Endothelial cell of umbilical vein (primary cell): ENCODE data around the gene PDLIM1.

Source experiments
- EZH2 ChIP-seq: IDR thresholded peaks from 2 replicates; pipeline ENCODE4 v1.6.1; 2012; ENCODE audit warnings: borderline replicate concordance, low read depth, mild to moderate bottlenecking, moderate library complexity, low read length, inconsistent platforms; ENCODE audit not compliant: severe bottlenecking
- FOS ChIP-seq: IDR thresholded peaks from 2 replicates; pipeline ENCODE4 v1.6.1; 2011; ENCODE audit warnings: mild to moderate bottlenecking, low read length, moderate library complexity, borderline replicate concordance; ENCODE audit not compliant: insufficient read depth
- GATA2 ChIP-seq: IDR thresholded peaks from 2 replicates; pipeline ENCODE4 v1.7.0; 2011; ENCODE audit warnings: low read depth, mild to moderate bottlenecking, moderate library complexity, mixed read lengths, low read length; ENCODE audit not compliant: insufficient read length, insufficient read depth
- JUN ChIP-seq: IDR thresholded peaks from 2 replicates; pipeline ENCODE4 v1.6.1; 2011; ENCODE audit warnings: borderline replicate concordance, low read depth; ENCODE audit not compliant: insufficient read length, insufficient read depth
- MYC ChIP-seq: IDR thresholded peaks from one replicate; pipeline ENCODE4 v1.6.1; 2011; ENCODE audit warnings: mild to moderate bottlenecking, low read depth, low read length
- POLR2A ChIP-seq: IDR thresholded peaks from 2 replicates; pipeline ENCODE4 v1.6.1; 2012; ENCODE audit warnings: low read depth, mild to moderate bottlenecking, control low read depth, low read length
- POLR2AphosphoS5 ChIP-seq: IDR thresholded peaks from 2 replicates; pipeline ENCODE4 v1.6.1; 2012; ENCODE audit warnings: low read depth, mild to moderate bottlenecking, control low read depth, low read length, moderate library complexity; ENCODE audit not compliant: insufficient read depth
- TF ChIP-seq, protein P1 (sequence below), 2 donors: IDR thresholded peaks; 1 replicate in 1 of 2; 2 replicates in 1 of 2; pipeline ENCODE4 v1.5.1; 2011; ENCODE audit warnings: low read length in 2 of 2, mild to moderate bottlenecking in 2 of 2, moderate library complexity in 2 of 2, control low read depth in 1 of 2, inconsistent platforms in 1 of 2, low read depth in 1 of 2; ENCODE audit not compliant: insufficient read depth in 1 of 2; ENCODE audit errors: extremely low read depth in 1 of 2
- TF ChIP-seq, protein P2 (sequence below): IDR thresholded peaks from 2 replicates; pipeline ENCODE4 v1.6.1; 2011; ENCODE audit not compliant: insufficient read depth, insufficient read length

DNA sequence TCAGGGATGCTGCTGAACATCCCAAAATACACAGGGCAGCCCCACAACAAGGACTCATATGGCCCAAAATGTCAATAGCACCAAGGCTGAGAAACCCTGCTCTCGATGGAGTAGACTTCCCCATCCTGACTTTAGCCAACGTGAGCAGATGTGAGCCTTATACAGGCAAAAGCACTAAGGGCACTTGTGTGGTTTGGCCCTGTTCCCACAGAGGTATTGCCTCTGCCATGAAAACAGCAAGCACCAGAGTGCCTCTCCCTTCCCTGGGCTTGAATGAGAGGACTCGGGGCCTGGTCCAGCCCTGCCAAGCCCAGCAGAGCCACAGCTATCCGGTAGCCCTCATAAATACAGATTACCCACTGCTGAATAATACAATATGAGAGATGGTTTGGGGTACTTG is 49.3 kb downstream of the PDLIM1 start:
- TF ChIP-seq, protein P1, sequence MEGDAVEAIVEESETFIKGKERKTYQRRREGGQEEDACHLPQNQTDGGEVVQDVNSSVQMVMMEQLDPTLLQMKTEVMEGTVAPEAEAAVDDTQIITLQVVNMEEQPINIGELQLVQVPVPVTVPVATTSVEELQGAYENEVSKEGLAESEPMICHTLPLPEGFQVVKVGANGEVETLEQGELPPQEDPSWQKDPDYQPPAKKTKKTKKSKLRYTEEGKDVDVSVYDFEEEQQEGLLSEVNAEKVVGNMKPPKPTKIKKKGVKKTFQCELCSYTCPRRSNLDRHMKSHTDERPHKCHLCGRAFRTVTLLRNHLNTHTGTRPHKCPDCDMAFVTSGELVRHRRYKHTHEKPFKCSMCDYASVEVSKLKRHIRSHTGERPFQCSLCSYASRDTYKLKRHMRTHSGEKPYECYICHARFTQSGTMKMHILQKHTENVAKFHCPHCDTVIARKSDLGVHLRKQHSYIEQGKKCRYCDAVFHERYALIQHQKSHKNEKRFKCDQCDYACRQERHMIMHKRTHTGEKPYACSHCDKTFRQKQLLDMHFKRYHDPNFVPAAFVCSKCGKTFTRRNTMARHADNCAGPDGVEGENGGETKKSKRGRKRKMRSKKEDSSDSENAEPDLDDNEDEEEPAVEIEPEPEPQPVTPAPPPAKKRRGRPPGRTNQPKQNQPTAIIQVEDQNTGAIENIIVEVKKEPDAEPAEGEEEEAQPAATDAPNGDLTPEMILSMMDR (IDR thresholded peaks at IDR 0.05; ENCODE audit: extremely low read depth in 1 of 2, insufficient read depth in 1 of 2, low read depth in 1 of 2, low read length in 2 of 2): no peak
- TF ChIP-seq POLR2AphosphoS5 (no peak), EZH2 (no peak), POLR2A (no peak), FOS (no peak), MYC (no peak), GATA2 (no peak), JUN (no peak)
- TF ChIP-seq, protein P2, sequence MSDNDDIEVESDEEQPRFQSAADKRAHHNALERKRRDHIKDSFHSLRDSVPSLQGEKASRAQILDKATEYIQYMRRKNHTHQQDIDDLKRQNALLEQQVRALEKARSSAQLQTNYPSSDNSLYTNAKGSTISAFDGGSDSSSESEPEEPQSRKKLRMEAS: no peak
